HG03045 (cell line): ENCODE measurements around the gene CD300LG.
A peak's percentile ranks its signal among the peaks of the same experiment; 100 is the strongest.
"Not testable (repeated sequence)": the region's sequence is repeated elsewhere in the genome, so short reads cannot be mapped to it uniquely, and the experiment has no call there.

Experiments
- ATAC-seq: cut with Tn5 transposase; IDR thresholded peaks from one replicate; pipeline ENCODE4 v1.9.1; 2021; ENCODE audit warnings: mild to moderate bottlenecking, moderate library complexity; ENCODE audit not compliant: unreplicated experiment

CD300LG gene

GRCh38 chr17:43877451-43878155, 30.6 kb downstream of the CD300LG start:
- no peak for ATAC-seq

- ATAC-seq, result no peak
Observed at GRCh38 chr17:43878260-43879175, 31.5 kb downstream of the CD300LG start.

- ATAC-seq, result no peak
Observed at GRCh38 chr17:43879723-43880419, 32.9 kb downstream of the CD300LG start.

- no peak for ATAC-seq
Observed at GRCh38 chr17:43880420-43880991, 33.5 kb downstream of the CD300LG start.

- ATAC-seq, result no peak
Observed at GRCh38 chr17:43881181-43881580, 34.2 kb downstream of the CD300LG start.

- no peak for ATAC-seq
Observed at GRCh38 chr17:43881758-43882505, 35.0 kb downstream of the CD300LG start.

GRCh38 chr17:43882761-43883415, 35.9 kb downstream of the CD300LG start:
- ATAC-seq, result no peak

GRCh38 chr17:43888548-43888947, 41.6 kb downstream of the CD300LG start:
- no peak for ATAC-seq

GRCh38 chr17:43890240-43890639, 43.3 kb downstream of the CD300LG start:
- no peak for ATAC-seq

GRCh38 chr17:43891851-43892646, 45.1 kb downstream of the CD300LG start:
- ATAC-seq, result no peak

GRCh38 chr17:43892647-43892952, 45.6 kb downstream of the CD300LG start:
- no peak for ATAC-seq

GRCh38 chr17:43894494-43894893, 47.5 kb downstream of the CD300LG start:
- not testable (repeated sequence) for ATAC-seq

- no peak for ATAC-seq
Observed at GRCh38 chr17:43897831-43898230, 50.9 kb downstream of the CD300LG start.

GRCh38 chr17:43898446-43898845, 51.5 kb downstream of the CD300LG start:
- ATAC-seq, result no peak

- peak; percentile 61 for ATAC-seq
Observed at GRCh38 chr17:43900183-43900857, 53.3 kb downstream of the CD300LG start.

- no peak for ATAC-seq
Observed at GRCh38 chr17:43900858-43901754, 54.1 kb downstream of the CD300LG start.

- no peak for ATAC-seq
Observed at GRCh38 chr17:43901861-43902589, 55.0 kb downstream of the CD300LG start.
